CD4-positive, alpha-beta memory T cell (primary cell): ENCODE data around the gene KCNN1. TPM values are rescaled to one million over a fixed set of nuclear protein-coding genes. Genes with fewer than 3 reads are reported as not detected.
"Not testable (repeated sequence)": the region's sequence is repeated elsewhere in the genome, so short reads cannot be mapped to it uniquely, and the experiment has no call there.

Experiments used
- CTCF ChIA-PET: fragments of 350-600 bp; sonication (Branson Sonifier 250); formaldehyde crosslinking; loops from one replicate; lab custom pipeline; 2021; ENCODE audit warnings: inconsistent platforms; ENCODE audit not compliant: partially characterized antibody; lab: Charles Lee
- POLR2A ChIA-PET: fragments of 350-600 bp; sonication (Branson Sonifier 250); formaldehyde crosslinking; loops from one replicate; lab custom pipeline; 2021; ENCODE audit not compliant: partially characterized antibody; lab: Charles Lee
- DNase-seq, 5 donors: peaks; one replicate each; pipeline versions ENCODE4 v3.0.0 to v3.0.0-alpha.2; 2020 to 2022; ENCODE audit warnings: mixed read lengths in 1 of 5
- H3K27ac ChIP-seq: one replicate; pipeline ENCODE4 v1.7.0; 2013; ENCODE audit warnings: low read depth, low read length
- H3K27me3 ChIP-seq: 2 replicates; pipeline ENCODE4 v1.7.0; 2013; ENCODE audit warnings: mild to moderate bottlenecking, low read length, moderate library complexity; ENCODE audit not compliant: insufficient read depth
- H3K36me3 ChIP-seq: 2 replicates; pipeline ENCODE4 v1.7.0; 2013; ENCODE audit warnings: mild to moderate bottlenecking, low read length, moderate library complexity; ENCODE audit not compliant: insufficient read depth
- H3K4me1 ChIP-seq: 2 replicates; pipeline ENCODE4 v1.7.0; 2013; ENCODE audit warnings: mild to moderate bottlenecking, low read length, moderate library complexity; ENCODE audit not compliant: insufficient read depth
- H3K4me3 ChIP-seq, 2 donors: one replicate each; pipeline ENCODE4 v1.7.0; 2013; ENCODE audit warnings: low read length in 2 of 2, mild to moderate bottlenecking in 1 of 2
- H3K9me3 ChIP-seq, 2 donors: one replicate each; pipeline ENCODE4 v1.7.0; 2013; ENCODE audit warnings: low read length in 2 of 2, control low read depth in 1 of 2; ENCODE audit not compliant: control insufficient read depth in 1 of 2
- H3K27ac Mint-ChIP-seq, 7 donors: one replicate each; pipeline ENCODE4 v1.8.0; 2020 to 2021; ENCODE audit warnings: mixed read lengths in 7 of 7, mild to moderate bottlenecking in 6 of 7, inconsistent platforms in 3 of 7, moderate library complexity in 3 of 7
- H3K27me3 Mint-ChIP-seq, 2 donors: one replicate each; pipeline ENCODE4 v1.8.0; 2020 to 2021; ENCODE audit warnings: mixed read lengths in 2 of 2
- H3K36me3 Mint-ChIP-seq, 2 donors: one replicate each; pipeline ENCODE4 v1.8.0; 2020 to 2021; ENCODE audit warnings: mixed read lengths in 2 of 2, inconsistent platforms in 1 of 2, mild to moderate bottlenecking in 1 of 2
- H3K4me1 Mint-ChIP-seq, 4 donors: one replicate each; pipeline ENCODE4 v1.8.0; 2020 to 2021; ENCODE audit warnings: mixed read lengths in 4 of 4, mild to moderate bottlenecking in 1 of 4
- H3K4me3 Mint-ChIP-seq, 8 donors: one replicate each; pipeline ENCODE4 v1.8.0; 2020 to 2021; ENCODE audit warnings: mixed read lengths in 8 of 8, mild to moderate bottlenecking in 7 of 8, moderate library complexity in 6 of 8, inconsistent platforms in 3 of 8
- H3K9me3 Mint-ChIP-seq, 8 donors: one replicate each; pipeline ENCODE4 v1.8.0; 2020 to 2021; ENCODE audit warnings: mixed read lengths in 8 of 8, mild to moderate bottlenecking in 5 of 8, inconsistent platforms in 3 of 8, moderate library complexity in 1 of 8
- intact Hi-C: fragments of 100-400 bp; cut with micrococcal nuclease; formaldehyde crosslinking; loops from one replicate; pipeline ENCODE4 v1.15.1; 2023
- polyA plus RNA-seq, 2 donors: library from polyadenylated mRNA; unstranded; fragments of 300-500 nt; fragmentation: Illumina TruSeq; gene quantifications; one replicate each; pipeline ENCODE4 v1.2.3, GENCODE V29; 2021
- total RNA-seq, 2 experiments: library from RNA; stranded (reverse); gene quantifications; one replicate each; pipeline ENCODE4 v1.2.3, GENCODE V29; 2021

Gene KCNN1
- total and polyA plus RNA-seq, 4 experiments from 2014 or later = not detected

GRCh38 chr19:18032102-18032501, 65.2 kb downstream of the KCNN1 start:
- H3K9me3 ChIP-seq, H3K36me3 ChIP-seq, H3K36me3 Mint-ChIP-seq, H3K27ac ChIP-seq, DNase-seq, H3K27me3 ChIP-seq, H3K9me3 Mint-ChIP-seq, intact Hi-C loops, H3K4me3 Mint-ChIP-seq, H3K27me3 Mint-ChIP-seq, H3K4me1 ChIP-seq, H3K4me3 ChIP-seq: not testable (repeated sequence)
- Mint-ChIP-seq H3K27ac (peak overlapping the region in 3 of 7 donors; percentile 19 to 61 (median 35)), H3K4me1 (peaks cover 5 to 16% (median 9%) of the 10 kb centered on the region in 4 donors)
- ChIA-PET CTCF (interaction anchor here (1.7 kb wide), 1 partner anchor 13 kb away, joined by 5 read pairs; no protein-coding TSS in a partner anchor), POLR2A (interaction anchor here (0.8 to 1.3 kb wide), 4 partner anchors 13 to 31 kb away, joined by 3 to 5 read pairs (median 4); no protein-coding TSS in a partner anchor)

GRCh38 chr19:18041054-18041453, 74.1 kb downstream of the KCNN1 start:
- H3K27me3 Mint-ChIP-seq = no peaks in the 10 kb centered on the region
- Histone ChIP-seq H3K27ac (no peak overlapping the region), H3K4me1 (peaks cover 24% of the 10 kb centered on the region), H3K27me3 (no peaks in the 10 kb centered on the region), H3K4me3 (no peak overlapping the region), H3K9me3 (no peaks in the 10 kb centered on the region), H3K36me3 (no peaks in the 10 kb centered on the region)
- ChIA-PET POLR2A (interaction anchor here (1.0 to 6.0 kb wide), 2 partner anchors 17 to 27 kb away, joined by 3 to 85 read pairs; no protein-coding TSS in a partner anchor), CTCF (interaction anchor here (0.6 kb wide), 1 partner anchor 63 kb away, joined by 3 read pairs; no protein-coding TSS in a partner anchor)
- no peak overlapping the region for H3K4me3 Mint-ChIP-seq
- H3K27ac Mint-ChIP-seq = peak overlapping the region in 3 of 7 donors; percentile 4 to 35 (median 17)
- H3K9me3 Mint-ChIP-seq = no peaks in the 10 kb centered on the region
- intact Hi-C loops = no loop called here
- peaks cover 16 to 33% (median 25%) of the 10 kb centered on the region in 4 donors for H3K4me1 Mint-ChIP-seq
- H3K36me3 Mint-ChIP-seq = no peaks in the 10 kb centered on the region
- DNase-seq = no peak

GRCh38 chr19:18043676-18044075, 76.8 kb downstream of the KCNN1 start:
- Histone ChIP-seq H3K27me3 (no peaks in the 10 kb centered on the region), H3K9me3 (no peaks in the 10 kb centered on the region), H3K4me1 (peaks cover 29% of the 10 kb centered on the region), H3K27ac (peak overlapping the region; percentile 61), H3K4me3 (no peak overlapping the region), H3K36me3 (no peaks in the 10 kb centered on the region)
- ChIA-PET CTCF (interaction anchor here (1.3 to 3.8 kb wide), 7 partner anchors 12 to 106 kb away, joined by 3 to 29 read pairs (median 5); partner anchors contain the start of gene ARRDC2), POLR2A (interaction anchor here (1.4 to 6.0 kb wide), 10 partner anchors 12 to 238 kb away, joined by 3 to 85 read pairs (median 14); partner anchors contain the start of genes ARRDC2, IL12RB1 and JUND)
- H3K4me1 Mint-ChIP-seq = peaks cover 21 to 45% (median 32%) of the 10 kb centered on the region in 4 donors
- H3K4me3 Mint-ChIP-seq = peak overlapping the region; percentile 13 to 89 (median 83)
- intact Hi-C loops = loop anchor here (2.0 kb wide), 1 partner anchor 21 kb away; no protein-coding TSS in a partner anchor
- H3K9me3 Mint-ChIP-seq = no peaks in the 10 kb centered on the region
- no peaks in the 10 kb centered on the region for H3K36me3 Mint-ChIP-seq
- DNase-seq = no peak
- no peaks in the 10 kb centered on the region for H3K27me3 Mint-ChIP-seq
- H3K27ac Mint-ChIP-seq = peak overlapping the region; percentile 73 to 99 (median 96)

- ChIA-PET CTCF (interaction anchor here (0.7 to 3.8 kb wide), 16 partner anchors 11 to 168 kb away, joined by 3 to 29 read pairs (median 4); partner anchors contain the start of genes ARRDC2 and RAB3A), POLR2A (interaction anchor here (0.6 to 6.0 kb wide), 25 partner anchors 9 to 270 kb away, joined by 3 to 85 read pairs (median 5); partner anchors contain the start of genes ARRDC2, CCDC124, IL12RB1 and JUND)
- no peaks in the 10 kb centered on the region for H3K36me3 ChIP-seq
- intact Hi-C loops = loop anchor here (1.0 to 2.0 kb wide), 3 partner anchors 13 to 38 kb away; no protein-coding TSS in a partner anchor
- H3K27me3 ChIP-seq = no peaks in the 10 kb centered on the region
- peaks cover 0 to 1% (median 0%) of the 10 kb centered on the region in 8 donors for H3K9me3 Mint-ChIP-seq
- H3K27ac Mint-ChIP-seq = peak overlapping the region; percentile 92 to 99 (median 97)
- H3K4me1 Mint-ChIP-seq = peaks cover 21 to 50% (median 34%) of the 10 kb centered on the region in 4 donors
- peak overlapping the region; percentile 61 for H3K27ac ChIP-seq
- H3K9me3 ChIP-seq = no peaks in the 10 kb centered on the region
- H3K4me3 ChIP-seq = peak overlapping the region; percentile 7 to 8
- H3K36me3 Mint-ChIP-seq = no peaks in the 10 kb centered on the region
- DNase-seq = peak; percentile 77 to 92 (median 79)
- peaks cover 29% of the 10 kb centered on the region for H3K4me1 ChIP-seq
- peak overlapping the region; percentile 83 to 93 (median 89) for H3K4me3 Mint-ChIP-seq
- H3K27me3 Mint-ChIP-seq = no peaks in the 10 kb centered on the region
Observed at GRCh38 chr19:18044825-18045304, 78.0 kb downstream of the KCNN1 start.

GRCh38 chr19:18045307-18046050, 78.6 kb downstream of the KCNN1 start:
- ChIA-PET CTCF (interaction anchor here (0.9 to 3.8 kb wide), 14 partner anchors 10 to 107 kb away, joined by 3 to 29 read pairs (median 5); partner anchors contain the start of gene ARRDC2), POLR2A (interaction anchor here (0.6 to 6.0 kb wide), 22 partner anchors 9 to 270 kb away, joined by 3 to 85 read pairs (median 5); partner anchors contain the start of genes ARRDC2, CCDC124, IL12RB1 and MPV17L2)
- no peaks in the 10 kb centered on the region for H3K36me3 ChIP-seq
- no peak for DNase-seq
- H3K27ac ChIP-seq = peak overlapping the region; percentile 61
- no peaks in the 10 kb centered on the region for H3K9me3 ChIP-seq
- Mint-ChIP-seq H3K27me3 (no peaks in the 10 kb centered on the region), H3K4me3 (peak overlapping the region; percentile 83 to 93 (median 89)), H3K36me3 (no peaks in the 10 kb centered on the region), H3K27ac (peak overlapping the region; percentile 92 to 99 (median 97)), H3K4me1 (peaks cover 26 to 56% (median 40%) of the 10 kb centered on the region in 4 donors), H3K9me3 (peaks cover 0 to 1% (median 0%) of the 10 kb centered on the region in 8 donors)
- no peaks in the 10 kb centered on the region for H3K27me3 ChIP-seq
- intact Hi-C loops = loop anchor here (1.0 to 2.0 kb wide), 3 partner anchors 13 to 38 kb away; no protein-coding TSS in a partner anchor
- H3K4me3 ChIP-seq = peak overlapping the region; percentile 7 to 8
- H3K4me1 ChIP-seq = peaks cover 29% of the 10 kb centered on the region

- H3K36me3 Mint-ChIP-seq = no peaks in the 10 kb centered on the region
- H3K27me3 ChIP-seq = no peaks in the 10 kb centered on the region
- POLR2A ChIA-PET = interaction anchor here (2.0 to 3.7 kb wide), 5 partner anchors 10 to 45 kb away, joined by 5 to 69 read pairs (median 21); partner anchors contain the start of gene ARRDC2
- H3K4me1 Mint-ChIP-seq = peaks cover 27 to 62% (median 43%) of the 10 kb centered on the region in 4 donors
- H3K27me3 Mint-ChIP-seq = no peaks in the 10 kb centered on the region
- H3K4me3 Mint-ChIP-seq = peak overlapping the region in 2 of 8 donors; percentile 35 to 89
- H3K4me3 ChIP-seq = no peak overlapping the region
- intact Hi-C loops = no loop called here
- CTCF ChIA-PET = interaction anchor here (1.7 to 3.8 kb wide), 3 partner anchors 10 to 39 kb away, joined by 6 to 29 read pairs (median 27); partner anchors contain the start of gene ARRDC2
- H3K36me3 ChIP-seq = no peaks in the 10 kb centered on the region
- H3K9me3 ChIP-seq = no peaks in the 10 kb centered on the region
- H3K9me3 Mint-ChIP-seq = peaks cover 0 to 1% (median 0%) of the 10 kb centered on the region in 8 donors
- DNase-seq = no peak
- no peak overlapping the region for H3K27ac ChIP-seq
- peaks cover 29% of the 10 kb centered on the region for H3K4me1 ChIP-seq
- peak overlapping the region; percentile 50 to 98 (median 92) for H3K27ac Mint-ChIP-seq
Observed at GRCh38 chr19:18046059-18046718, 79.3 kb downstream of the KCNN1 start.
